HG03066 (cell line): ENCODE measurements around the gene MSI2.

Experiments used
- ATAC-seq: cut with Tn5 transposase; IDR thresholded peaks from one replicate; pipeline ENCODE4 v1.9.1; 2021; ENCODE audit warnings: low read depth; ENCODE audit not compliant: unreplicated experiment

Gene MSI2

GRCh38 chr17:57425903-57426880, 169.9 kb downstream of the MSI2 start:
- no peak for ATAC-seq

GRCh38 chr17:57429966-57430365, 173.6 kb downstream of the MSI2 start:
- no peak for ATAC-seq

- no peak for ATAC-seq
These were observed 175.1 kb downstream of the MSI2 start for GRCh38 chr17:57431415-57431814.

- ATAC-seq: no peak
These were observed 176.4 kb downstream of the MSI2 start for GRCh38 chr17:57432507-57433277.

GRCh38 chr17:57433452-57433851, 177.1 kb downstream of the MSI2 start:
- ATAC-seq: no peak

GRCh38 chr17:57434361-57434760, 178.0 kb downstream of the MSI2 start:
- no peak for ATAC-seq

GRCh38 chr17:57436565-57436964, 180.2 kb downstream of the MSI2 start:
- no peak for ATAC-seq

- no peak for ATAC-seq
These were observed 181.9 kb downstream of the MSI2 start for GRCh38 chr17:57438066-57438731.

- ATAC-seq: no peak
These were observed 183.3 kb downstream of the MSI2 start for GRCh38 chr17:57439651-57440050.

GRCh38 chr17:57440522-57441269, 184.4 kb downstream of the MSI2 start:
- no peak for ATAC-seq

- no peak for ATAC-seq
These were observed 184.9 kb downstream of the MSI2 start for GRCh38 chr17:57441270-57441600.

GRCh38 chr17:57442401-57442823, 186.1 kb downstream of the MSI2 start:
- ATAC-seq: no peak

- no peak for ATAC-seq
These were observed 186.7 kb downstream of the MSI2 start for GRCh38 chr17:57442914-57443571.

- ATAC-seq: no peak
These were observed 187.5 kb downstream of the MSI2 start for GRCh38 chr17:57443781-57444180.

- ATAC-seq: no peak
These were observed 188.5 kb downstream of the MSI2 start for GRCh38 chr17:57444682-57445450.

GRCh38 chr17:57445772-57446472, 189.6 kb downstream of the MSI2 start:
- no peak for ATAC-seq

- ATAC-seq: no peak
These were observed 191.2 kb downstream of the MSI2 start for GRCh38 chr17:57447357-57447989.
